Measurements from ENCODE around the gene DPYSL3. TPM values are rescaled to one million over a fixed set of nuclear protein-coding genes. Genes with fewer than 3 reads are reported as not detected.
A peak's percentile ranks its signal among the peaks of the same experiment; 100 is the strongest.

DPYSL3 gene
- total and polyA plus RNA-seq, 2 experiments from 2014 or later = 9.2 to 42.8 TPM

DNA sequence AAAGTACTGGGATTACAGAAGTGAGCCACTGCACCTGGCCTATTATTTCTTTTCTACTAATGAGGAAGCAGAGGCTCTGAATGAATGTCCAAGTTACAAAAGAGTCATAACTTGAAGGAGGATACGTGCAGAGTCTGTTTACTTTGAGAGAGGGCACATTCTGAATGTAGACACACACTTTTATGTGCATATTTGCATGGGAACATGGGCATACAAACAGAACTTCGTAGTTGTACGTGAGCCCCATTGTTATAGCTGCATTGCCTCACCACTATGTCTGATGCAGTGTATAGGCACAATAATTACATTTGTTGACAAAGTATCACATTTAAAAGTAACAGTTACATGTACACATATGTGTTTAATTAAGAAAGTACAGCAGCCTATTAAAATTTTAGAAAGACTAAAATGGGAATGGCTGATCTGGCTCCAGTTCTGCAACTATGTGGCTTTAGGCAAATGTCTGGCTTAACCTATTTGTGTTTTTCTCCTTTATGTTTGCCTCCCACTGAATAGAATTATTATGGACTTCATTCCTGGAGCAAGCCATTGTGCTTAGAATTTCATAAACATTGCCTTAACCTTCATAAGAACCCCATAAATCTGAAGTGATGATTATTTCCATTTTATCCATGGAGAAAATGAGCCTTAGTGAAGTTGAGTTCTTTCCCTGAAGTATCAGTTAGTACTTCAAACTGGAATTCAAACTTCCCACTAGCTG lies 3.0 kb upstream of the DPYSL3 start:
- H3K9me3 ChIP-seq (ENCODE audit: low read depth) = no peaks in the 10 kb centered on the region
- peaks cover 15% of the 10 kb centered on the region for H3K79me2 ChIP-seq (ENCODE audit: insufficient read depth)
- no peak overlapping the region for H2AFZ ChIP-seq
- 56 to 63% methylated on average over 3 of the region's 3 CpGs for WGBS, 2 experiments (ENCODE audit: low coverage in 1 of 2, low lambda C conversion rate in 2 of 2, missing lambda C conversion rate in 2 of 2)
- H3K4me1 ChIP-seq (ENCODE audit: insufficient read depth) = 0 out of 2 replicates have a peak, but pooled peaks cover 7% of the 10 kb centered on the region
- H3K9me2 ChIP-seq (ENCODE audit: insufficient read depth) = no peaks in the 10 kb centered on the region
- H3K4me2 ChIP-seq (ENCODE audit: unreplicated experiment) = no peak overlapping the region
- no peak overlapping the region for H3K9ac ChIP-seq
- H3K36me3 ChIP-seq (ENCODE audit: low read depth) = no peaks in the 10 kb centered on the region
- no peaks in the 10 kb centered on the region for H4K20me1 ChIP-seq (ENCODE audit: insufficient read depth)
- peaks cover 11% of the 10 kb centered on the region for H3F3A ChIP-seq (ENCODE audit: insufficient read depth)
- in situ Hi-C loops (cut with MboI) = no loop called here
- no peak overlapping the region for H3K4me3 ChIP-seq
- H3K27me3 ChIP-seq (replicated peaks; ENCODE audit: insufficient read depth) = no peaks in the 10 kb centered on the region
- no peak overlapping the region for H3K27ac ChIP-seq
- TF ChIP-seq EZH2phosphoT487 (IDR thresholded peaks at IDR 0.05; ENCODE audit: insufficient read depth, low read depth) = no peak
- TF ChIP-seq EZH2 (IDR thresholded peaks at IDR 0.05; ENCODE audit: insufficient read depth, poor library complexity, severe bottlenecking) = no peak
- no peak for DNase-seq

DNA sequence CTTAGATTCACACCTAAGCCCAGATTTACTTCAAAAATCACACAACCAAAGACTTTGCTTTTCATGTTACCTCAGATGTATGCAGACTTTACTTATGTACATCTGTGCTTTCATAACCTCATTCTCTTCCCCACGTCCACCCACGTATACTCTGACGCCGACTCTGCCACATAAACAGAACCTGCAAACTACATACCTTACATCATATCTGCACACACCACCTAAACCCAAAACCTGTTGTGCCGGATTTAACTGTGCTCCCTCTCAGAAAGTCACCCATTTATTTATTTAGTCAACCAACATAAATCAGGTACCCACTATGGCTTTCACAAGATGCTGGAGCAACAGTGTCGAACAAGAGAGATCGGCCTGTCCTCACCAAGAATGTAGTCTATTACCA lies 1.0 kb upstream of the DPYSL3 start:
- Histone ChIP-seq H3K27ac (no peak overlapping the region), H3K9me3 (ENCODE audit: low read depth) (no peaks in the 10 kb centered on the region), H3K27me3 (replicated peaks; ENCODE audit: insufficient read depth) (no peaks in the 10 kb centered on the region), H3K36me3 (ENCODE audit: low read depth) (no peaks in the 10 kb centered on the region), H3K9ac (no peak overlapping the region), H4K20me1 (ENCODE audit: insufficient read depth) (no peaks in the 10 kb centered on the region), H3K4me3 (no peak overlapping the region), H3K79me2 (ENCODE audit: insufficient read depth) (peaks cover 30% of the 10 kb centered on the region), H3F3A (ENCODE audit: insufficient read depth) (peaks cover 21% of the 10 kb centered on the region), H3K4me2 (ENCODE audit: unreplicated experiment) (no peak overlapping the region), H3K9me2 (ENCODE audit: insufficient read depth) (no peaks in the 10 kb centered on the region), H2AFZ (no peak overlapping the region), H3K4me1 (ENCODE audit: insufficient read depth) (peaks cover 13% of the 10 kb centered on the region; the same call in 1 of the 2 replicates)
- TF ChIP-seq EZH2phosphoT487 (IDR thresholded peaks at IDR 0.05; ENCODE audit: insufficient read depth, low read depth) (no peak), EZH2 (IDR thresholded peaks at IDR 0.05; ENCODE audit: insufficient read depth, poor library complexity, severe bottlenecking) (no peak)
- in situ Hi-C loops (cut with MboI) = no loop called here
- DNase-seq = no peak
- WGBS, 2 experiments (ENCODE audit: low coverage in 1 of 2, low lambda C conversion rate in 2 of 2, missing lambda C conversion rate in 2 of 2) = 93 to 96% methylated on average over 7 of the region's 7 CpGs

DNA sequence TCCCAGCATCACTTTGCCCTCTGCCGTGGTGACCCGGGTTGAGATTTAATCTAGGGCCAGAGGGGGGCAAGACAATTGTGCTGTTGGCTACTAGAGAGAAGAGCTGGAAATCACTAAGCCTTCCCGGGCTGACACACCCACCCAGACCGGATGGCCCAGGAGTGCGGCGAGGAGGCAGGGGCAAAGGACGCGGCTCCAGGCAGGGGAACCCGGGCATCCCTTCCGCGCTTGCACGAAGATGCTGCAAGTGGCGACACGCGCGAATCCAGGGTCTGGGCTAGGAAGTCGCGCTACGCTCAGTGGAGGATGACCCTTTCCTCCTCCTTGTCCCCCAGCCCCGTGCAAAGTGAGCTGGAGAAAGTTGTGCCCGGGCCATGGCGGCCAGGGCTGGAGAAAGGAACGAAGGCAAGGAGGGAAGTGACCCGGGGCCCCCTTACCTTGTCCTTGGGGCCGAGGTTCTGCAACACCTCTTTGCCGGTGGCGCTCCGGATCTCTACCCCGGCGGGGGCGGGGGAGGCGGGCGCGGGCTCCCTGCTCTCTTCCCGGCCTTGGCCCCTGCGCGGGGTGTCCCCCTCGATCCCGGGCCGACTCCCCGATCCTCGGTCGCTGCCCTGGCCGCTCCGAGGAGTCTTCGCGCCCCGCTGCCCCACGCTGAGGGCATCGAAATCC lies 693 bp downstream of the DPYSL3 start:
- Histone ChIP-seq H3K9ac (peak overlapping the region; percentile 85), H3K4me3 (peak overlapping the region; percentile 86)
- in situ Hi-C loops (cut with MboI) = no loop called here

DNA sequence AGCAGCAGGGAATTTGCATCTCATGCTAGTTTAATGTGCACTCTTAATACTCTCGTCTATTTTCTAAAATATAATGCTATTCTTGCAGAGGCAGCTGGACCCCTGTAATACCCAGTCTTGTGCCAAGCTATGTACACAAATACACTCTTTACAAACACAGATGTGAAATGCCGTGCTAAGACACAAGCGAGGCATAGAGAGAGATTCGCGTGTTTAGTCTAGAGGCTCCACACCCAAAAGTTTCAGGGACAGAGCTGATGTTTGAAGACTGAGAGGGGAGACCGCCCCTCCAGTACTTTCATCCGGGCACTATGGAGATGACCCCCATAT lies 1.2 kb downstream of the DPYSL3 start:
- TF ChIP-seq EZH2phosphoT487 (IDR thresholded peaks at IDR 0.05; ENCODE audit: insufficient read depth, low read depth) (no peak), EZH2 (IDR thresholded peaks at IDR 0.05; ENCODE audit: insufficient read depth, poor library complexity, severe bottlenecking) (no peak)
- no peaks in the 10 kb centered on the region for H3K9me3 ChIP-seq (ENCODE audit: low read depth)
- peak overlapping the region; percentile 90 for H3K4me2 ChIP-seq (ENCODE audit: unreplicated experiment)
- no peaks in the 10 kb centered on the region for H4K20me1 ChIP-seq (ENCODE audit: insufficient read depth)
- no peaks in the 10 kb centered on the region for H3K9me2 ChIP-seq (ENCODE audit: insufficient read depth)
- H3F3A ChIP-seq (ENCODE audit: insufficient read depth) = peaks cover 33% of the 10 kb centered on the region
- H3K9ac ChIP-seq = peak overlapping the region; percentile 85
- DNase-seq = peak; percentile 43
- 3% methylated on average over 7 of the region's 7 CpGs for WGBS, 2 experiments (ENCODE audit: low coverage in 1 of 2, low lambda C conversion rate in 2 of 2, missing lambda C conversion rate in 2 of 2)
- H3K27ac ChIP-seq = peak overlapping the region; percentile 50
- H2AFZ ChIP-seq = peak overlapping the region; percentile 87
- H3K4me1 ChIP-seq (ENCODE audit: insufficient read depth) = peaks cover 27% of the 10 kb centered on the region
- peaks cover 42% of the 10 kb centered on the region for H3K79me2 ChIP-seq (ENCODE audit: insufficient read depth)
- in situ Hi-C loops (cut with MboI) = no loop called here
- peak overlapping the region; percentile 86 for H3K4me3 ChIP-seq
- no peaks in the 10 kb centered on the region for H3K27me3 ChIP-seq (replicated peaks; ENCODE audit: insufficient read depth)
- H3K36me3 ChIP-seq (ENCODE audit: low read depth) = no peaks in the 10 kb centered on the region

More for the DNA sequence above, 693 bp downstream of the DPYSL3 start:
- Histone ChIP-seq H4K20me1 (ENCODE audit: insufficient read depth) (no peaks in the 10 kb centered on the region), H3K9me2 (ENCODE audit: insufficient read depth) (no peaks in the 10 kb centered on the region), H2AFZ (peak overlapping the region; percentile 87), H3K27me3 (replicated peaks; ENCODE audit: insufficient read depth) (no peaks in the 10 kb centered on the region), H3K27ac (peak overlapping the region; percentile 50), H3F3A (ENCODE audit: insufficient read depth) (peaks cover 28% of the 10 kb centered on the region), H3K79me2 (ENCODE audit: insufficient read depth) (peaks cover 42% of the 10 kb centered on the region), H3K9me3 (ENCODE audit: low read depth) (no peaks in the 10 kb centered on the region), H3K4me2 (ENCODE audit: unreplicated experiment) (peak overlapping the region; percentile 90), H3K4me1 (ENCODE audit: insufficient read depth) (peaks cover 22% of the 10 kb centered on the region), H3K36me3 (ENCODE audit: low read depth) (no peaks in the 10 kb centered on the region)
- peak; percentile 67 for DNase-seq
- no peak for TF ChIP-seq EZH2phosphoT487 (IDR thresholded peaks at IDR 0.05; ENCODE audit: insufficient read depth, low read depth)
- no peak for TF ChIP-seq EZH2 (IDR thresholded peaks at IDR 0.05; ENCODE audit: insufficient read depth, poor library complexity, severe bottlenecking)
- WGBS, 2 experiments (ENCODE audit: low coverage in 1 of 2, low lambda C conversion rate in 2 of 2, missing lambda C conversion rate in 2 of 2) = 1 to 2% methylated on average over 30 to 38 of the region's 50 CpGs
